Esophagus squamous epithelium (tissue), 4 donors: ENCODE measurements around the gene TSPEAR.

Experiments
- POLR2A ChIP-seq, 4 donors: fragments of 450-650 bp; IDR thresholded peaks; one replicate each; pipeline ENCODE4 v1.6.1; 2017; ENCODE audit warnings: antibody characterized with exemption in 4 of 4, mild to moderate bottlenecking in 4 of 4, moderate library complexity in 3 of 4
- TF ChIP-seq, protein P1 (sequence below), 6 experiments: fragments of 450-650 bp in 4 of 6; fragments of 200-600 bp in 2 of 6; sonication (generic) in 2 of 6; IDR thresholded peaks; one replicate each; pipeline ENCODE4 v1.5.1; 2016 to 2019; ENCODE audit warnings: antibody characterized with exemption in 6 of 6, mild to moderate bottlenecking in 4 of 6, moderate library complexity in 4 of 6

DNA sequence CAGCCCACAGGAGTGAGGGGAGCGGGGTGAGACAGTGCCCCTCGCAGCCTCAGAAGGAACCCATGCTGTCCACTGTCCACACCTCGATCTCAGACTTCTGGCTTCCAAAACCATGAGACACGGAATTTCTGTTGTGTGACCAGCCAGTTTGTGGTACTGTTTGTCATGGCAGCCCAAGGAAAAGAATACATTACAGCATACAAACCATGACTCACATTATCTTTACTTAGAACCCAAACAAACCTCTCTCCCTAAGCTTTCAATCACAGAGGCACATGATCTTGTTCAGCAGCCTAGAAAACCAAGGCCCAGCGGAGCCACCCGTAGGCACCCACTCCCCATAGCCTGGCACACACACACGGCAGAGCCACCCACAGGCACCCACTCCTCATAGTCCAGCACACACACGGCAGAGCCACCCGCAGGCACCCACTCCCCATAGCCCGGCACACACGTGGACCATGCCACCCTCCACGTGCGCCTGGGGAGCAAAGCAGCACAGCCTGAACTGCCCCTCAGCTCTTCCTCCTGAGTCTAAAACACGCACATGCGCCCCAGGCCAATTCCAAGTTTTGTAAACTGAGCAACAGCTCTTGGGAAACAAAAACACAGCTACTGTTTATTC, 138.3 kb downstream of the TSPEAR start:
- TF ChIP-seq, protein P1, sequence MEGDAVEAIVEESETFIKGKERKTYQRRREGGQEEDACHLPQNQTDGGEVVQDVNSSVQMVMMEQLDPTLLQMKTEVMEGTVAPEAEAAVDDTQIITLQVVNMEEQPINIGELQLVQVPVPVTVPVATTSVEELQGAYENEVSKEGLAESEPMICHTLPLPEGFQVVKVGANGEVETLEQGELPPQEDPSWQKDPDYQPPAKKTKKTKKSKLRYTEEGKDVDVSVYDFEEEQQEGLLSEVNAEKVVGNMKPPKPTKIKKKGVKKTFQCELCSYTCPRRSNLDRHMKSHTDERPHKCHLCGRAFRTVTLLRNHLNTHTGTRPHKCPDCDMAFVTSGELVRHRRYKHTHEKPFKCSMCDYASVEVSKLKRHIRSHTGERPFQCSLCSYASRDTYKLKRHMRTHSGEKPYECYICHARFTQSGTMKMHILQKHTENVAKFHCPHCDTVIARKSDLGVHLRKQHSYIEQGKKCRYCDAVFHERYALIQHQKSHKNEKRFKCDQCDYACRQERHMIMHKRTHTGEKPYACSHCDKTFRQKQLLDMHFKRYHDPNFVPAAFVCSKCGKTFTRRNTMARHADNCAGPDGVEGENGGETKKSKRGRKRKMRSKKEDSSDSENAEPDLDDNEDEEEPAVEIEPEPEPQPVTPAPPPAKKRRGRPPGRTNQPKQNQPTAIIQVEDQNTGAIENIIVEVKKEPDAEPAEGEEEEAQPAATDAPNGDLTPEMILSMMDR (IDR thresholded peaks at IDR 0.05): no peak
- no peak for TF ChIP-seq POLR2A (IDR thresholded peaks at IDR 0.05)
